K562 (cell line): ENCODE results near the gene EFCAB8. TPM values are rescaled to one million over a fixed set of nuclear protein-coding genes. Genes with fewer than 3 reads are reported as not detected.

Experiments used
- ATAC-seq: fragments of 200-7000 bp; cut with Tn5 transposase; 3 replicates; pipeline ENCODE4 v1.9.1; 2020; ENCODE audit warnings: moderate library complexity
- BruUV-seq: library from RNA; stranded (reverse); fragments of 400-500 nt; replicated peaks from 2 replicates; lab custom pipeline; 2021; lab: Mats Ljungman, UMichigan
- CTCF ChIA-PET: fragments of 300-600 bp; formaldehyde crosslinking; extraction: SDS; loops from one replicate; lab custom pipeline; 2021; ENCODE audit warnings: low intra/inter-chr PET ratio; lab: Yijun Ruan, JAX
- POLR2A ChIA-PET: fragments of 300-600, 350-650 bp; sonication (Branson Sonifier 250); formaldehyde crosslinking; extraction: SDS; loops from one replicate; lab custom pipeline; 2021; ENCODE audit warnings: antibody characterized with exemption, inconsistent platforms; lab: Yijun Ruan, JAX
- DNase-seq, 4 experiments: peaks; one replicate each; pipeline versions ENCODE4 v3.0.0 to v3.0.0-alpha.2; 2011 to 2018; ENCODE audit warnings: low spot score in 3 of 4, mixed read lengths in 3 of 4; ENCODE audit errors: extremely low read depth in 1 of 4
- FAIRE-seq: peaks from 2 replicates; lab custom pipeline; 2011; peaks lifted over from hg19 to GRCh38; lab: Jason Lieb, UNC
- H2AFZ ChIP-seq: 2 replicates; pipeline ENCODE4 v1.6.0; 2011; ENCODE audit warnings: low read depth, low read length, control low read depth, inconsistent platforms
- H3K27ac ChIP-seq: fragments of 200-600 bp; 3 replicates; pipeline ENCODE4 v1.8.0; 2011; ENCODE audit warnings: low read depth, mild to moderate bottlenecking, control low read depth, inconsistent platforms, low read length, moderate library complexity, mixed read lengths; ENCODE audit errors: extremely low read depth
- H3K27me3 ChIP-seq, 2 experiments: fragments of 300-600 bp in 1 of 2; 2 replicates in 1 of 2; 3 replicates in 1 of 2; pipeline versions ENCODE4 v1.6.0 to v1.8.0; 2011; ENCODE audit warnings: inconsistent platforms in 2 of 2, low read length in 2 of 2, mild to moderate bottlenecking in 1 of 2, mixed read lengths in 1 of 2, moderate library complexity in 1 of 2; ENCODE audit not compliant: control insufficient read depth in 2 of 2, insufficient read depth in 2 of 2
- H3K36me3 ChIP-seq: fragments of 300-600 bp; 3 replicates; pipeline ENCODE4 v1.8.0; 2011; ENCODE audit warnings: mild to moderate bottlenecking, low read length, inconsistent platforms; ENCODE audit not compliant: control insufficient read depth, insufficient read depth
- H3K4me1 ChIP-seq, 2 experiments: fragments of 200-600 bp in 1 of 2; replicated peaks in 1 of 2; 2 replicates in 1 of 2; 3 replicates in 1 of 2; pipeline versions ENCODE4 v1.5.1 to v1.8.0; 2011; ENCODE audit warnings: inconsistent platforms in 2 of 2, low read length in 2 of 2, mild to moderate bottlenecking in 1 of 2, mixed read lengths in 1 of 2, moderate library complexity in 1 of 2; ENCODE audit not compliant: control insufficient read depth in 2 of 2, insufficient read depth in 2 of 2
- H3K4me2 ChIP-seq: 2 replicates; pipeline ENCODE4 v1.6.1; 2011; ENCODE audit warnings: low read length, control low read depth, inconsistent platforms, mixed read lengths; ENCODE audit not compliant: insufficient read depth
- H3K4me3 ChIP-seq: fragments of 200-600 bp; sonication (generic), shearing (Covaris generic); 2 replicates; pipeline ENCODE4 v1.5.1; 2016; ENCODE audit warnings: control low read depth, inconsistent platforms
- H3K79me2 ChIP-seq: fragments of 200-600 bp; 3 replicates; pipeline ENCODE4 v1.8.0; 2011; ENCODE audit warnings: low read length, inconsistent platforms; ENCODE audit not compliant: control insufficient read depth, insufficient read depth
- H3K9ac ChIP-seq, 2 experiments: 2 replicates each; pipeline versions ENCODE4 v1.6.0 to v1.6.1; 2011; ENCODE audit warnings: low read depth in 2 of 2, low read length in 2 of 2, control low read depth in 1 of 2, inconsistent platforms in 1 of 2, mild to moderate bottlenecking in 1 of 2, mixed read lengths in 1 of 2; ENCODE audit not compliant: insufficient read depth in 1 of 2
- H3K9me1 ChIP-seq: one replicate; pipeline ENCODE4 v1.6.0; 2011; ENCODE audit warnings: inconsistent platforms, mild to moderate bottlenecking, low read length, moderate library complexity; ENCODE audit not compliant: control insufficient read depth, insufficient read depth
- H3K9me3 ChIP-seq: replicated peaks from 2 replicates; pipeline ENCODE4 v1.5.1; 2011; ENCODE audit warnings: low read depth, low read length, inconsistent platforms; ENCODE audit not compliant: control insufficient read depth, insufficient read depth
- H4K20me1 ChIP-seq: replicated peaks from 2 replicates; pipeline ENCODE4 v1.6.1; 2011; ENCODE audit warnings: low read length, inconsistent platforms, mixed read lengths; ENCODE audit not compliant: control insufficient read depth, insufficient read depth
- FIP1L1 ChIP-seq: fragments of 200-400 bp; formaldehyde crosslinking; IDR thresholded peaks from 2 replicates; pipeline ENCODE4 v1.6.1; 2018; ENCODE audit warnings: mild to moderate bottlenecking, low read depth, low read length; ENCODE audit not compliant: poor library complexity, severe bottlenecking
- HNRNPK ChIP-seq: fragments of 200-400 bp; formaldehyde crosslinking; IDR thresholded peaks from one replicate; pipeline ENCODE4 v1.6.1; 2018; ENCODE audit warnings: mild to moderate bottlenecking, low read depth, low read length; ENCODE audit not compliant: poor library complexity, severe bottlenecking
- NCOA1 ChIP-seq: fragments of 450-650 bp; IDR thresholded peaks from 2 replicates; pipeline ENCODE4 v1.6.1; 2016; ENCODE audit warnings: low read depth
- RBM34 ChIP-seq: fragments of 200-400 bp; formaldehyde crosslinking; IDR thresholded peaks from 2 replicates; pipeline ENCODE4 v1.6.1; 2018; ENCODE audit warnings: low read length, borderline replicate concordance; ENCODE audit not compliant: insufficient read depth
- TARDBP ChIP-seq: fragments of 450-650 bp; IDR thresholded peaks from 2 replicates; pipeline ENCODE4 v1.6.1; 2016
- ZNF668 ChIP-seq: fragments of 250-450 bp; sonication (Bioruptor Pico); IDR thresholded peaks from 2 replicates; pipeline ENCODE4 v1.8.0; 2022; ENCODE audit warnings: mild to moderate bottlenecking, inconsistent platforms
- ZNF785 ChIP-seq: fragments of 250-450 bp; sonication (Bioruptor Pico); IDR thresholded peaks from 2 replicates; pipeline ENCODE4 v1.4.0; 2020; ENCODE audit warnings: mild to moderate bottlenecking
- WGBS: fragments of 100-300 bp; shearing (Covaris generic); methylation state at CpG from one replicate; pipeline ENCODE4 v1.1.6; 2016; ENCODE audit warnings: low coverage, mixed read lengths; ENCODE audit not compliant: insufficient coverage; ENCODE audit errors: missing lambda C conversion rate; 5-methylcytosine and 5-hydroxymethylcytosine counted together
- in situ Hi-C: fragments of 300-500 bp; cut with MboI; formaldehyde crosslinking; loops from 4 replicates; pipeline ENCODE4 v1.15.0; 2018; ENCODE audit warnings: inconsistent platforms, mixed read lengths
- intact Hi-C: fragments of 100-400 bp; cut with micrococcal nuclease; formaldehyde crosslinking; loops from 2 replicates; pipeline ENCODE4 v1.14.2; 2022
- polyA plus RNA-seq, 8 experiments: library from polyadenylated mRNA; depleted of rRNA in 4 of 8; stranded (reverse) in 5 of 8; unstranded in 3 of 8; fragments of >200 nt; fragmentation: Nextera tagmentation in 2 of 8; fragmentation: Illumina TruSeq in 1 of 8; extraction: Ambion mirVana in 2 of 8; extraction: Trizol in 1 of 8; gene quantifications; 2 replicates each; pipeline versions ENCODE4 v1.2.1 to v1.2.3, GENCODE V29; 2011 to 2014; ENCODE audit warnings: inconsistent platforms in 1 of 8, missing spikeins in 1 of 8
- total RNA-seq, 7 experiments: library from RNA; depleted of rRNA in 6 of 7; stranded (reverse); fragments of >200 nt in 6 of 7; fragmentation: Illumina TruSeq in 2 of 7; extraction: Trizol in 2 of 7; gene quantifications; 2 replicates each; pipeline versions ENCODE4 v1.2.1 to v1.2.3, GENCODE V29; 2011 to 2021; ENCODE audit warnings: low replicate concordance in 1 of 7
- TF ChIP-seq, protein P1 (sequence below): fragments of 250-450 bp; sonication (Bioruptor Pico); IDR thresholded peaks from 2 replicates; pipeline ENCODE4 v1.4.0; 2020; ENCODE audit warnings: mild to moderate bottlenecking
- TF ChIP-seq, protein P2 (sequence below): IDR thresholded peaks from 3 replicates; pipeline ENCODE4 v1.6.1; 2011; ENCODE audit warnings: borderline replicate concordance, mild to moderate bottlenecking, moderate library complexity; ENCODE audit not compliant: insufficient read length; ENCODE audit errors: extremely low read depth
- TF ChIP-seq, protein P3 (sequence below): sonication (generic); formaldehyde crosslinking; IDR thresholded peaks from 2 replicates; pipeline ENCODE4 v1.8.1; 2023; ENCODE audit warnings: mild to moderate bottlenecking, missing genetic modification reagents

Gene EFCAB8
- total and polyA plus RNA-seq, 9 of the 15 experiments (the other 6 are each of a cell fraction or from before 2014, with no cell fraction given) = 0.03 to 0.18 (median 0.11) TPM; not detected in 6

- no peak for ATAC-seq
- no TSS peak for BruUV-seq
Observed at GRCh38 chr20:32929162-32929561, 70.4 kb downstream of the EFCAB8 start.

GRCh38 chr20:32930181-32930580 is 71.5 kb downstream of the EFCAB8 start:
- WGBS = under 1% methylated on average over 10 of the region's 10 CpGs
- TF ChIP-seq, protein P1, sequence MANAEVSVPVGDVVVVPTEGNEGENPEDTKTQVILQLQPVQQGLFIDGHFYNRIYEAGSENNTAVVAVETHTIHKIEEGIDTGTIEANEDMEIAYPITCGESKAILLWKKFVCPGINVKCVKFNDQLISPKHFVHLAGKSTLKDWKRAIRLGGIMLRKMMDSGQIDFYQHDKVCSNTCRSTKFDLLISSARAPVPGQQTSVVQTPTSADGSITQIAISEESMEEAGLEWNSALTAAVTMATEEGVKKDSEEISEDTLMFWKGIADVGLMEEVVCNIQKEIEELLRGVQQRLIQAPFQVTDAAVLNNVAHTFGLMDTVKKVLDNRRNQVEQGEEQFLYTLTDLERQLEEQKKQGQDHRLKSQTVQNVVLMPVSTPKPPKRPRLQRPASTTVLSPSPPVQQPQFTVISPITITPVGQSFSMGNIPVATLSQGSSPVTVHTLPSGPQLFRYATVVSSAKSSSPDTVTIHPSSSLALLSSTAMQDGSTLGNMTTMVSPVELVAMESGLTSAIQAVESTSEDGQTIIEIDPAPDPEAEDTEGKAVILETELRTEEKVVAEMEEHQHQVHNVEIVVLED (CRISPR knock-in tag) = no peak
- no peak for TF ChIP-seq FIP1L1
- no peak for TF ChIP-seq RBM34
- TF ChIP-seq NCOA1 = no peak
- TF ChIP-seq ZNF785 = no peak
- TF ChIP-seq, protein P2, sequence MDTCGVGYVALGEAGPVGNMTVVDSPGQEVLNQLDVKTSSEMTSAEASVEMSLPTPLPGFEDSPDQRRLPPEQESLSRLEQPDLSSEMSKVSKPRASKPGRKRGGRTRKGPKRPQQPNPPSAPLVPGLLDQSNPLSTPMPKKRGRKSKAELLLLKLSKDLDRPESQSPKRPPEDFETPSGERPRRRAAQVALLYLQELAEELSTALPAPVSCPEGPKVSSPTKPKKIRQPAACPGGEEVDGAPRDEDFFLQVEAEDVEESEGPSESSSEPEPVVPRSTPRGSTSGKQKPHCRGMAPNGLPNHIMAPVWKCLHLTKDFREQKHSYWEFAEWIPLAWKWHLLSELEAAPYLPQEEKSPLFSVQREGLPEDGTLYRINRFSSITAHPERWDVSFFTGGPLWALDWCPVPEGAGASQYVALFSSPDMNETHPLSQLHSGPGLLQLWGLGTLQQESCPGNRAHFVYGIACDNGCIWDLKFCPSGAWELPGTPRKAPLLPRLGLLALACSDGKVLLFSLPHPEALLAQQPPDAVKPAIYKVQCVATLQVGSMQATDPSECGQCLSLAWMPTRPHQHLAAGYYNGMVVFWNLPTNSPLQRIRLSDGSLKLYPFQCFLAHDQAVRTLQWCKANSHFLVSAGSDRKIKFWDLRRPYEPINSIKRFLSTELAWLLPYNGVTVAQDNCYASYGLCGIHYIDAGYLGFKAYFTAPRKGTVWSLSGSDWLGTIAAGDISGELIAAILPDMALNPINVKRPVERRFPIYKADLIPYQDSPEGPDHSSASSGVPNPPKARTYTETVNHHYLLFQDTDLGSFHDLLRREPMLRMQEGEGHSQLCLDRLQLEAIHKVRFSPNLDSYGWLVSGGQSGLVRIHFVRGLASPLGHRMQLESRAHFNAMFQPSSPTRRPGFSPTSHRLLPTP = no peak
- no peak for TF ChIP-seq TARDBP
- TF ChIP-seq, protein P3, sequence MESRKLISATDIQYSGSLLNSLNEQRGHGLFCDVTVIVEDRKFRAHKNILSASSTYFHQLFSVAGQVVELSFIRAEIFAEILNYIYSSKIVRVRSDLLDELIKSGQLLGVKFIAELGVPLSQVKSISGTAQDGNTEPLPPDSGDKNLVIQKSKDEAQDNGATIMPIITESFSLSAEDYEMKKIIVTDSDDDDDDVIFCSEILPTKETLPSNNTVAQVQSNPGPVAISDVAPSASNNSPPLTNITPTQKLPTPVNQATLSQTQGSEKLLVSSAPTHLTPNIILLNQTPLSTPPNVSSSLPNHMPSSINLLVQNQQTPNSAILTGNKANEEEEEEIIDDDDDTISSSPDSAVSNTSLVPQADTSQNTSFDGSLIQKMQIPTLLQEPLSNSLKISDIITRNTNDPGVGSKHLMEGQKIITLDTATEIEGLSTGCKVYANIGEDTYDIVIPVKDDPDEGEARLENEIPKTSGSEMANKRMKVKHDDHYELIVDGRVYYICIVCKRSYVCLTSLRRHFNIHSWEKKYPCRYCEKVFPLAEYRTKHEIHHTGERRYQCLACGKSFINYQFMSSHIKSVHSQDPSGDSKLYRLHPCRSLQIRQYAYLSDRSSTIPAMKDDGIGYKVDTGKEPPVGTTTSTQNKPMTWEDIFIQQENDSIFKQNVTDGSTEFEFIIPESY = no peak

More at GRCh38 chr20:32929162-32929561, 70.4 kb downstream of the EFCAB8 start:
- FAIRE-seq (no peak), DNase-seq (no peak)
- in situ Hi-C loops = no loop called here
- POLR2A ChIA-PET = no interaction called here
- H3K27ac ChIP-seq = no peak overlapping the region
- CTCF ChIA-PET = no interaction called here
- no peak overlapping the region for H2AFZ ChIP-seq
- intact Hi-C loops = no loop called here
- H3K27me3 ChIP-seq = peaks cover 15 to 33% of the 10 kb centered on the region in 2 experiments; a peak in 3 of 5 replicates
- no peak overlapping the region for H3K9ac ChIP-seq
- H3K9me1 ChIP-seq = no peaks in the 10 kb centered on the region
- no peaks in the 10 kb centered on the region for H3K9me3 ChIP-seq
- H3K4me1 ChIP-seq = no peaks in the 10 kb centered on the region
- H4K20me1 ChIP-seq = no peaks in the 10 kb centered on the region
- H3K4me3 ChIP-seq = no peak overlapping the region
- WGBS = 0% methylated on average over 2 of the region's 3 CpGs
- TF ChIP-seq ZNF668 (CRISPR knock-in tag) (no peak), HNRNPK (peak; percentile 46)
- H3K36me3 ChIP-seq = no peaks in the 10 kb centered on the region
- no peaks in the 10 kb centered on the region for H3K79me2 ChIP-seq
- H3K4me2 ChIP-seq = no peak overlapping the region

More at GRCh38 chr20:32930181-32930580, 71.5 kb downstream of the EFCAB8 start:
- POLR2A ChIA-PET = no interaction called here
- FAIRE-seq = no peak
- Histone ChIP-seq H3K9me3 (no peaks in the 10 kb centered on the region), H3K36me3 (no peaks in the 10 kb centered on the region), H3K4me1 (no peaks in the 10 kb centered on the region), H3K9me1 (no peaks in the 10 kb centered on the region), H3K9ac (no peak overlapping the region), H4K20me1 (no peaks in the 10 kb centered on the region), H2AFZ (no peak overlapping the region), H3K27ac (no peak overlapping the region), H3K4me3 (no peak overlapping the region), H3K79me2 (no peaks in the 10 kb centered on the region), H3K4me2 (no peak overlapping the region), H3K27me3 (peaks cover 15 to 30% of the 10 kb centered on the region in 2 experiments; a peak in 3 of 5 replicates)
- CTCF ChIA-PET = no interaction called here
- intact Hi-C loops = no loop called here
- no TSS peak for BruUV-seq
- ATAC-seq = no peak
- in situ Hi-C loops = no loop called here
- no peak for DNase-seq
